Loucy (cell line): ENCODE data around the gene SAPCD1.

Source experiments
- H2AFZ ChIP-seq: fragments of 200-600 bp; sonication (generic); 2 replicates; pipeline ENCODE4 v1.6.0; 2016; ENCODE audit warnings: antibody characterized with exemption, mild to moderate bottlenecking, low read length, moderate library complexity
- H3F3A ChIP-seq: fragments of 200-600 bp; 2 replicates; pipeline ENCODE4 v1.6.0; 2016; ENCODE audit warnings: antibody characterized with exemption, low read depth, mild to moderate bottlenecking
- H3K27me3 ChIP-seq: fragments of 200-600 bp; sonication (generic); 2 replicates; pipeline ENCODE4 v1.6.1; 2014; ENCODE audit warnings: low read length, mild to moderate bottlenecking; ENCODE audit not compliant: insufficient read depth, poor library complexity, severe bottlenecking
- H3K36me3 ChIP-seq: fragments of 200-600 bp; sonication (generic); 2 replicates; pipeline ENCODE4 v1.6.1; 2016; ENCODE audit warnings: low read length; ENCODE audit not compliant: insufficient read depth
- H3K4me1 ChIP-seq: fragments of 200-600 bp; sonication (generic); 2 replicates; pipeline ENCODE4 v1.5.1; 2014; ENCODE audit warnings: low read length, mild to moderate bottlenecking; ENCODE audit not compliant: insufficient read depth, poor library complexity, severe bottlenecking
- H3K4me2 ChIP-seq: fragments of 200-600 bp; sonication (generic); 2 replicates; pipeline ENCODE4 v1.6.0; 2014; ENCODE audit warnings: antibody characterized with exemption, low read length, low read depth, mild to moderate bottlenecking; ENCODE audit not compliant: poor library complexity, severe bottlenecking
- H3K4me3 ChIP-seq: fragments of 200-600 bp; sonication (generic); 2 replicates; pipeline ENCODE4 v1.5.1; 2014; ENCODE audit warnings: low read length, mild to moderate bottlenecking, mixed read lengths; ENCODE audit not compliant: poor library complexity, severe bottlenecking
- H3K79me2 ChIP-seq: fragments of 200-600 bp; sonication (generic); 2 replicates; pipeline ENCODE4 v1.6.1; 2014; ENCODE audit warnings: low read length; ENCODE audit not compliant: insufficient read depth
- H3K9ac ChIP-seq: fragments of 200-600 bp; sonication (generic); 2 replicates; pipeline ENCODE4 v1.6.0; 2014; ENCODE audit warnings: mild to moderate bottlenecking, low read depth, low read length, moderate library complexity; ENCODE audit not compliant: poor library complexity, severe bottlenecking
- H3K9me2 ChIP-seq: fragments of 200-600 bp; sonication (generic); replicated peaks from 2 replicates; pipeline ENCODE4 v1.6.1; 2016; ENCODE audit warnings: low read depth, low read length, mixed read lengths
- H3K9me3 ChIP-seq: fragments of 200-600 bp; sonication (generic); 2 replicates; pipeline ENCODE4 v1.6.1; 2014; ENCODE audit warnings: mild to moderate bottlenecking, antibody characterized with exemption, low read length, low read depth; ENCODE audit not compliant: insufficient read depth
- H4K20me1 ChIP-seq: fragments of 200-600 bp; sonication (generic); 2 replicates; pipeline ENCODE4 v1.6.0; 2014; ENCODE audit warnings: antibody characterized with exemption, low read length, mild to moderate bottlenecking; ENCODE audit not compliant: insufficient read depth, poor library complexity, severe bottlenecking
- EZH2phosphoT487 ChIP-seq: fragments of 200-600 bp; IDR thresholded peaks from 2 replicates; pipeline ENCODE4 v1.6.1; 2018; ENCODE audit warnings: antibody characterized with exemption, mild to moderate bottlenecking, moderate library complexity, borderline replicate concordance
- TF ChIP-seq, protein P1 (sequence below): fragments of 200-600 bp; sonication (generic); conservative IDR thresholded peaks from 2 replicates; pipeline ENCODE4 v1.5.1; 2014; ENCODE audit warnings: mild to moderate bottlenecking, antibody characterized with exemption, low read length

Gene SAPCD1

DNA sequence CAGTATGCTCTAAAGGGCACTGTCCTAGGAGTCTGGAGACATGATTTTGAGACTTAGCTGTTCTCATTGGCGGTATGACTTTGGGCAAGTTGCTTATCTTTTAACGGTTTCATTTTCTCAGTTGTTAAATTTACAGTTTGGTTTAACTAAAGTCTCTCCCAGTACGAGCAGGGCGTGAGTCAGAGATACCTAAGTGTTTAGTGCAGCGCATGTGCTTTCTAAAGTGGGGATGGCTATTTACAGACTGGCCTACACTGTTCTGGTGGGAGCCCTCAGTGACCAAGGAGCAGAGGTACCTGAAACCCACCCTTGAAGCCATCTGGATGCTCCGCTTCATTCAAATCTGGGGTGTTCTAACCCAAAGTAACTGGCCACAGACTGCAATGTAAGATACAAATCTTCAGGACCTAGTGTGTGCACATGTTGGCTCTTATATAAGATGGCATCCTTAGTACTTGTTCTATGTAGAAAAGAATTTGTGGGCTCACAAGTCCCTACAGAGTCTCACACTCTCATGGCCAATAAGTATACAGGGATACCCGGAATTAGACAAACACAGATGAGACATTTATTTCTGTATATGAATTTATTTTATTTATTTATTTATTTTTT is 11.9 kb upstream of the SAPCD1 start:
- Histone ChIP-seq H3K4me2 (no peak overlapping the region), H3K79me2 (no peaks in the 10 kb centered on the region), H2AFZ (no peak overlapping the region), H3K9me3 (no peaks in the 10 kb centered on the region), H4K20me1 (no peaks in the 10 kb centered on the region), H3K27me3 (no peaks in the 10 kb centered on the region), H3F3A (no peaks in the 10 kb centered on the region), H3K4me3 (no peak overlapping the region), H3K9ac (no peak overlapping the region), H3K9me2 (no peaks in the 10 kb centered on the region), H3K36me3 (no peaks in the 10 kb centered on the region), H3K4me1 (no peaks in the 10 kb centered on the region)
- TF ChIP-seq, protein P1, sequence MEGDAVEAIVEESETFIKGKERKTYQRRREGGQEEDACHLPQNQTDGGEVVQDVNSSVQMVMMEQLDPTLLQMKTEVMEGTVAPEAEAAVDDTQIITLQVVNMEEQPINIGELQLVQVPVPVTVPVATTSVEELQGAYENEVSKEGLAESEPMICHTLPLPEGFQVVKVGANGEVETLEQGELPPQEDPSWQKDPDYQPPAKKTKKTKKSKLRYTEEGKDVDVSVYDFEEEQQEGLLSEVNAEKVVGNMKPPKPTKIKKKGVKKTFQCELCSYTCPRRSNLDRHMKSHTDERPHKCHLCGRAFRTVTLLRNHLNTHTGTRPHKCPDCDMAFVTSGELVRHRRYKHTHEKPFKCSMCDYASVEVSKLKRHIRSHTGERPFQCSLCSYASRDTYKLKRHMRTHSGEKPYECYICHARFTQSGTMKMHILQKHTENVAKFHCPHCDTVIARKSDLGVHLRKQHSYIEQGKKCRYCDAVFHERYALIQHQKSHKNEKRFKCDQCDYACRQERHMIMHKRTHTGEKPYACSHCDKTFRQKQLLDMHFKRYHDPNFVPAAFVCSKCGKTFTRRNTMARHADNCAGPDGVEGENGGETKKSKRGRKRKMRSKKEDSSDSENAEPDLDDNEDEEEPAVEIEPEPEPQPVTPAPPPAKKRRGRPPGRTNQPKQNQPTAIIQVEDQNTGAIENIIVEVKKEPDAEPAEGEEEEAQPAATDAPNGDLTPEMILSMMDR = no peak
- TF ChIP-seq EZH2phosphoT487 = no peak

DNA sequence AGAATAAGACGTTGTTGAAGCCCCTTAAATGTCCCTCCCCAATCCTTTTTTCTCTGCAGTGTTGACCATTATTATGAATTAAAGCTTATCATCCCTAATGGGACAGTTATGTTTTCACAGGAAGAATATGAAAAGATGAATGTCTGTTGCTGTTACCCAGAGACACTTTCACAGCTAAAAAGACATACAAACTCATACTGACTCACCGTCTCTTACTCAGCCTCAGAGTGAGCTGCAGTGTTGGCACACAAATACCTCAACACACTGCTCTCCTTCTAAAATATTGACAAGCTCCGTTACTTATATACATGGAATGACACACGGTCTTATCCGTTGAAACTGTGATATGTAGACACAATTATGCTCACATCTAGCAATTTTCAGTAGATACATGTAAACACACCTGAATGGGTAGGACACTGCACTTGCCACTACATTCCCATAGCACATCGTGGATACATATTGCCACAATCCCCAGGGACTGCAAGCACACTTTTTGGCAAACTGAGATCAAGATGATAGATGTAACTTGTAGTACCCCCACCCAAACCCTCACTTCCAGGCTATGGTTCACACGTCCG is 9.6 kb upstream of the SAPCD1 start:
- Histone ChIP-seq H3K4me2 (no peak overlapping the region), H3K9ac (no peak overlapping the region), H4K20me1 (no peaks in the 10 kb centered on the region), H2AFZ (no peak overlapping the region), H3F3A (no peaks in the 10 kb centered on the region), H3K4me3 (no peak overlapping the region), H3K27me3 (no peaks in the 10 kb centered on the region), H3K4me1 (no peaks in the 10 kb centered on the region), H3K9me3 (no peaks in the 10 kb centered on the region), H3K79me2 (no peaks in the 10 kb centered on the region), H3K9me2 (no peaks in the 10 kb centered on the region), H3K36me3 (no peaks in the 10 kb centered on the region)
- TF ChIP-seq, protein P1 = no peak
- no peak for TF ChIP-seq EZH2phosphoT487

DNA sequence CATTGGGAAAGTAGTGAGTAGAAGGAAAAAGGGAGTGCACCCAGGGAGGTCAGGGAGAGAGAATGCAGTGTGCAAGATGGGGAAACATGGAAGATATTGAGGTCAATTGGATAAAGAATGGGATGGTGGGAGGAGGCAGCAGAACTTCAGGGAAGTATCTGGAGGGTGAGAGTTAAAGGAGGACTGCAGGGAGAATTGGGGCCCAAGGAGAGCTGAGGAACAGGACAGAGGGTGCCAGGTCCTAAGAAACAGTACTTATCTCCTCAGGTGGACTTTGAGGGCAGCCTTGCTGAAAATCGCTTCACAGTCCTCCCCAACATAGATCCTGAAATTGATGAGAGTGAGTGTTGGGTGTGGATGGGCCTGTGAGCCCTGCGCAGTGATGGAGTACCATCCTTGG is 4.2 kb upstream of the SAPCD1 start:
- Histone ChIP-seq H3K4me1 (peaks cover 12% of the 10 kb centered on the region), H3K27me3 (no peaks in the 10 kb centered on the region), H3K9me2 (no peaks in the 10 kb centered on the region), H3K4me3 (no peak overlapping the region), H3K79me2 (no peaks in the 10 kb centered on the region), H3K36me3 (no peaks in the 10 kb centered on the region; the same call in 1 of the 2 replicates), H2AFZ (no peak overlapping the region), H3F3A (no peaks in the 10 kb centered on the region), H3K9me3 (no peaks in the 10 kb centered on the region), H3K9ac (no peak overlapping the region), H4K20me1 (no peaks in the 10 kb centered on the region), H3K4me2 (no peak overlapping the region)
- TF ChIP-seq EZH2phosphoT487 = no peak
- TF ChIP-seq, protein P1 = no peak
